Measurements from ENCODE around the gene SCN3A. TPM values are rescaled to one million over a fixed set of nuclear protein-coding genes. Genes with fewer than 3 reads are reported as not detected.

Gene SCN3A
- total RNA-seq, 1 donor from 2014 or later: 0.16 TPM

DNA sequence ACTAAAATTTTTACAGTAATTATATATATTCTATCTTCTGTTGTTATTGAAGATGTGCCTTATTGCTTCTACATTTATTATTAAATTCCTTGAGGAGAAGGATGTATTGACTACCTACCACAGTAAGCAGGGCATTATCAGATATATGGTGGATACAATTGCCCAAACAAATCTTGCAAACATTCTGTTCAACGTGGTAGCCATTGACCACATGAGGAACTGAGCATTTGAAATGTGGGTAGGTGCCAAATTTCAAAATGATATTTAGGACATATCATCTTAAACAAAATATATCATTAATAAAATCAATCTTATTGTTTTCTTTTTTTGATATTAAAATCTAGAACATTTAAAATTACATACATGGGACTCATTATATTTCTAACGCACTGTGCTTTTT, 11.1 kb downstream of the SCN3A start:
- Mint-ChIP-seq H3K27ac (no peak overlapping the region), H3K4me1 (no peaks in the 10 kb centered on the region), H3K27me3 (ENCODE audit: low read depth) (peaks cover 19% of the 10 kb centered on the region), H3K36me3 (no peaks in the 10 kb centered on the region), H3K9me3 (no peaks in the 10 kb centered on the region), H3K4me3 (no peak overlapping the region)
- TF ChIP-seq, protein P1, sequence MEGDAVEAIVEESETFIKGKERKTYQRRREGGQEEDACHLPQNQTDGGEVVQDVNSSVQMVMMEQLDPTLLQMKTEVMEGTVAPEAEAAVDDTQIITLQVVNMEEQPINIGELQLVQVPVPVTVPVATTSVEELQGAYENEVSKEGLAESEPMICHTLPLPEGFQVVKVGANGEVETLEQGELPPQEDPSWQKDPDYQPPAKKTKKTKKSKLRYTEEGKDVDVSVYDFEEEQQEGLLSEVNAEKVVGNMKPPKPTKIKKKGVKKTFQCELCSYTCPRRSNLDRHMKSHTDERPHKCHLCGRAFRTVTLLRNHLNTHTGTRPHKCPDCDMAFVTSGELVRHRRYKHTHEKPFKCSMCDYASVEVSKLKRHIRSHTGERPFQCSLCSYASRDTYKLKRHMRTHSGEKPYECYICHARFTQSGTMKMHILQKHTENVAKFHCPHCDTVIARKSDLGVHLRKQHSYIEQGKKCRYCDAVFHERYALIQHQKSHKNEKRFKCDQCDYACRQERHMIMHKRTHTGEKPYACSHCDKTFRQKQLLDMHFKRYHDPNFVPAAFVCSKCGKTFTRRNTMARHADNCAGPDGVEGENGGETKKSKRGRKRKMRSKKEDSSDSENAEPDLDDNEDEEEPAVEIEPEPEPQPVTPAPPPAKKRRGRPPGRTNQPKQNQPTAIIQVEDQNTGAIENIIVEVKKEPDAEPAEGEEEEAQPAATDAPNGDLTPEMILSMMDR (IDR thresholded peaks at IDR 0.05; ENCODE audit: unreplicated experiment): no peak
- DNase-seq (ENCODE audit: low spot score in 2 of 2, unreplicated experiment in 2 of 2): no peak

DNA sequence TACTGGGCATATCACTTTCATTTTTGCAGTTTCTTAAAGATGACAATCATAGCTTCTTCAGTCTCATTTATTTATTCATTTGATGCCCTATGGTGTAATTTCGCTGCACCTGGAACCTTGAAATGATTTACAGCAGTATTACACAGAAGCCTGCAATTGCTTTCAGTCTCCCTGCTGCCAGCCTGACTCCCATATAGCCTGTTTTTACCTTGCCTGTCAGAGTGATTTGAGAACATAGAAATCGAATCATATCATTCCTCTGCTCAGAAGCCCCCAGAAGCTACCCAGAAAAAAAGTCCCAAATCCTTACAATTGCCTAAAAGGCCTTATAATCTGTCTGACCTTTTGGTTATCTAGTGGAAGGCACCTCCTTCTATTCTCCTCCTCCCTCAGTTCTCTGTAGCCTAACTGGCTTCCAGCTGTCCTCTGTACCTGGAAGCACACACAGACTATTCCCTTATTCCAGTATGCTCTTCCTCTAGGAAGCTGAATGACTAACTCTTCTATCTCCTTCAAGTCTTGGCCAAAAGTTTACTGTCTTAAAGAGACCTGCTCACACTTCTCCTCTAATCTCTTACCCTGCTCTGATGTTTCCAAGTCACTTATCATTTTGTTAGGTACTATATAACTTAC, 12.6 kb downstream of the SCN3A start:
- Mint-ChIP-seq H3K4me3 (no peak overlapping the region), H3K9me3 (no peaks in the 10 kb centered on the region), H3K27ac (no peak overlapping the region), H3K4me1 (no peaks in the 10 kb centered on the region), H3K27me3 (ENCODE audit: low read depth) (peaks cover 27% of the 10 kb centered on the region), H3K36me3 (no peaks in the 10 kb centered on the region)
- TF ChIP-seq, protein P1 (IDR thresholded peaks at IDR 0.05; ENCODE audit: unreplicated experiment): no peak
- no peak for DNase-seq (ENCODE audit: low spot score in 2 of 2, unreplicated experiment in 2 of 2)

DNA sequence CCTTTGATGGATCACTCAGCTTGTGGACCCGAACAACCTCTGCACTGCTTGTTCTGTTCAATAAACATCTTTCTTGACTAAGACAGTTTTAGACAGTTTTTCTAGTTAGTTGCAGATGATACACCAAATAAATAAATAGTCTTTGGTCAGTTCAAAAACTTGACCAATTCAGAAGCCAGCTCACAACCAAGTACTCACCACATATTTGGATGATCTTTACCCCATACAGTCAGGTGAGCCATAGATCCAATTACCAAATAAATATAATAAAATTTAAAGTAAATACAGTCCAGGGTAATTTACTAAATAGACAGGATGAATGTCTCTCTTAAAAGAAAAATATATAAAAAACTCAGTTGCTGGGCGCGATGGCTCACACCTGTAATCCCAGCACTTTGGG, 18.2 kb downstream of the SCN3A start:
- Mint-ChIP-seq H3K27me3 (ENCODE audit: low read depth) (peaks cover 21% of the 10 kb centered on the region), H3K27ac (no peak overlapping the region), H3K4me1 (no peaks in the 10 kb centered on the region), H3K36me3 (no peaks in the 10 kb centered on the region), H3K4me3 (no peak overlapping the region), H3K9me3 (no peaks in the 10 kb centered on the region)
- TF ChIP-seq, protein P1 (IDR thresholded peaks at IDR 0.05; ENCODE audit: unreplicated experiment): no peak
- no peak for DNase-seq (ENCODE audit: low spot score in 2 of 2, unreplicated experiment in 2 of 2)

DNA sequence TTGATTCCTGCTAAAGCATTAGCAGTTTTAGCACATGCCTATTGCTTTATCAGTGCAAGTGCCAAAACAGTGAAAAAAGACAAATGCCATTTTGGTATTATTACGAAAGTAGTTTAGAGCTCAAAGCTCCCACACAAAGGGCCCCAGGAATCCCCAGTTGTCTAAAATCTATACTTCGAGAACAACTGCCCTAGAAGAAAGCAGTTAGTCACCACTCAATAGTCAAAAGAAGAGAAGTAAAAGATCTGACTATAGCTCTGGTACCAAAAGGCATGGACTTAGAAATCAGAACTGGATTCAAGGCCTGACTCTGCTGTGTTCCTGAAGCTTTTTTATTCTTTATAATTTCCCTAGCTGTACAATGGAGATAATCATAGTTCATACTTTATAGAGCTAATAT, 21.8 kb downstream of the SCN3A start:
- Mint-ChIP-seq H3K4me3 (no peak overlapping the region), H3K27me3 (ENCODE audit: low read depth) (peaks cover 12% of the 10 kb centered on the region), H3K27ac (no peak overlapping the region), H3K4me1 (no peaks in the 10 kb centered on the region), H3K9me3 (no peaks in the 10 kb centered on the region), H3K36me3 (no peaks in the 10 kb centered on the region)
- TF ChIP-seq, protein P1 (IDR thresholded peaks at IDR 0.05; ENCODE audit: unreplicated experiment): no peak
- DNase-seq (ENCODE audit: low spot score in 2 of 2, unreplicated experiment in 2 of 2): no peak

DNA sequence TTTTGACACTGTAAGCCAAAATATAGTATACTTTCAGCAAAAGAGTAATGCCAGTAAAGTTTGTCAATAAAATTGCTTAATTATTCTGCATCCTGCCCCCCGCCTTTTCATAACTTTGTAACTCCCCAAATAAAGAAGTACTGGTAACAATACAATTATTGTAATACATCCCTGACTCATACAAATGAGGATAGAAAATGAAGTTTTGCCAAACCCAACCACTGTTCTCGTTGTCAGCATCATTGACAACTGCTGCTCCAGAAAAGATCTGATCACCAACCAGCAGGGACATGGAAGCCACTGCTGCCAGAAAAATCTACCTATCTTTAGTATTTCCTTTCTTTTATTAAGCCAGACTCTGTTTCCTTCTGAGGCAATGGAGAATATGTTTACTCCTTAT, 27.1 kb downstream of the SCN3A start:
- H3K27me3 Mint-ChIP-seq (ENCODE audit: low read depth): peaks cover 4% of the 10 kb centered on the region
- no peak overlapping the region for H3K4me3 Mint-ChIP-seq
- no peaks in the 10 kb centered on the region for H3K36me3 Mint-ChIP-seq
- TF ChIP-seq, protein P1 (IDR thresholded peaks at IDR 0.05; ENCODE audit: unreplicated experiment): no peak
- no peaks in the 10 kb centered on the region for H3K9me3 Mint-ChIP-seq
- no peak for DNase-seq (ENCODE audit: low spot score in 2 of 2, unreplicated experiment in 2 of 2)
- peaks cover 6% of the 10 kb centered on the region for H3K4me1 Mint-ChIP-seq
- no peak overlapping the region for H3K27ac Mint-ChIP-seq

DNA sequence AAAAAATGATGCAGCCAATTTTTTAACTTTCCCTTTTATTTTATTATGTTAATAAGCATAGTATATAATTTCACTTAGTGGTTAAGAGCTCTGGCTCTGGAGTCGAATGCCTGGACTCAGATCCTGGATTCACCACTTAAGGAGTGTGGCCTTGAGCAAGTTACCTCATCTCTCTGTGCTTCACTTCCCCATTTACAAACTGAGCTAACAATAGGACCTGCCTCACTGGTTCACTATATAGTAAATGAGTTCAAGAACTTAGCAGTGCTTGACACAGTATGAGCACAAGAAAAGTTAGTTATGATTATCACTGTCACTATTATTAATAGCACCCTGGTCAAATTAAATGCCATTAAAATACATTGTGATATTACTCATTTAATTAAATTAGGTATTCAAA, 30.6 kb downstream of the SCN3A start:
- H3K27me3 Mint-ChIP-seq (ENCODE audit: low read depth): peaks cover 2% of the 10 kb centered on the region
- H3K36me3 Mint-ChIP-seq: no peaks in the 10 kb centered on the region
- no peak overlapping the region for H3K4me3 Mint-ChIP-seq
- no peaks in the 10 kb centered on the region for H3K9me3 Mint-ChIP-seq
- no peak for DNase-seq (ENCODE audit: low spot score in 2 of 2, unreplicated experiment in 2 of 2)
- no peak overlapping the region for H3K27ac Mint-ChIP-seq
- TF ChIP-seq, protein P1 (IDR thresholded peaks at IDR 0.05; ENCODE audit: unreplicated experiment): no peak
- H3K4me1 Mint-ChIP-seq: peaks cover 6% of the 10 kb centered on the region
